Stimulated activated naive CD8-positive, alpha-beta T cell treated with anti-CD3 and anti-CD28 coated beads, Interleukin-15, amount 100 ng/mL, for 72 hours (primary cell): ENCODE results near the gene FGL2.
A peak's percentile ranks its signal among the peaks of the same experiment; 100 is the strongest.
"Not testable (repeated sequence)": the region's sequence is repeated elsewhere in the genome, so short reads cannot be mapped to it uniquely, and the experiment has no call there.

Experiments used
- ATAC-seq: fragments of 150-1000 bp; cut with Tn5 transposase; 2 replicates; pipeline ENCODE4 v1.10.0; 2021; ENCODE audit warnings: mild to moderate bottlenecking, moderate library complexity
- DNase-seq, 2 donors: peaks; one replicate each; pipeline ENCODE4 v3.0.0; 2021 to 2022
- H3K27ac Mint-ChIP-seq, 2 donors: one replicate each; pipeline ENCODE4 v1.8.0; 2022; ENCODE audit warnings: mild to moderate bottlenecking in 2 of 2, mixed read lengths in 2 of 2, moderate library complexity in 2 of 2
- H3K27me3 Mint-ChIP-seq: one replicate; pipeline ENCODE4 v1.8.0; 2022; ENCODE audit warnings: mixed read lengths
- H3K4me1 Mint-ChIP-seq: one replicate; pipeline ENCODE4 v1.8.0; 2022; ENCODE audit warnings: mild to moderate bottlenecking, mixed read lengths
- H3K4me3 Mint-ChIP-seq, 2 donors: one replicate each; pipeline ENCODE4 v1.8.0; 2022; ENCODE audit warnings: mild to moderate bottlenecking in 2 of 2, mixed read lengths in 2 of 2, moderate library complexity in 1 of 2
- H3K9me3 Mint-ChIP-seq, 2 donors: one replicate each; pipeline ENCODE4 v1.8.0; 2022; ENCODE audit warnings: mixed read lengths in 2 of 2

FGL2 gene, protein sequence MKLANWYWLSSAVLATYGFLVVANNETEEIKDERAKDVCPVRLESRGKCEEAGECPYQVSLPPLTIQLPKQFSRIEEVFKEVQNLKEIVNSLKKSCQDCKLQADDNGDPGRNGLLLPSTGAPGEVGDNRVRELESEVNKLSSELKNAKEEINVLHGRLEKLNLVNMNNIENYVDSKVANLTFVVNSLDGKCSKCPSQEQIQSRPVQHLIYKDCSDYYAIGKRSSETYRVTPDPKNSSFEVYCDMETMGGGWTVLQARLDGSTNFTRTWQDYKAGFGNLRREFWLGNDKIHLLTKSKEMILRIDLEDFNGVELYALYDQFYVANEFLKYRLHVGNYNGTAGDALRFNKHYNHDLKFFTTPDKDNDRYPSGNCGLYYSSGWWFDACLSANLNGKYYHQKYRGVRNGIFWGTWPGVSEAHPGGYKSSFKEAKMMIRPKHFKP

DNA sequence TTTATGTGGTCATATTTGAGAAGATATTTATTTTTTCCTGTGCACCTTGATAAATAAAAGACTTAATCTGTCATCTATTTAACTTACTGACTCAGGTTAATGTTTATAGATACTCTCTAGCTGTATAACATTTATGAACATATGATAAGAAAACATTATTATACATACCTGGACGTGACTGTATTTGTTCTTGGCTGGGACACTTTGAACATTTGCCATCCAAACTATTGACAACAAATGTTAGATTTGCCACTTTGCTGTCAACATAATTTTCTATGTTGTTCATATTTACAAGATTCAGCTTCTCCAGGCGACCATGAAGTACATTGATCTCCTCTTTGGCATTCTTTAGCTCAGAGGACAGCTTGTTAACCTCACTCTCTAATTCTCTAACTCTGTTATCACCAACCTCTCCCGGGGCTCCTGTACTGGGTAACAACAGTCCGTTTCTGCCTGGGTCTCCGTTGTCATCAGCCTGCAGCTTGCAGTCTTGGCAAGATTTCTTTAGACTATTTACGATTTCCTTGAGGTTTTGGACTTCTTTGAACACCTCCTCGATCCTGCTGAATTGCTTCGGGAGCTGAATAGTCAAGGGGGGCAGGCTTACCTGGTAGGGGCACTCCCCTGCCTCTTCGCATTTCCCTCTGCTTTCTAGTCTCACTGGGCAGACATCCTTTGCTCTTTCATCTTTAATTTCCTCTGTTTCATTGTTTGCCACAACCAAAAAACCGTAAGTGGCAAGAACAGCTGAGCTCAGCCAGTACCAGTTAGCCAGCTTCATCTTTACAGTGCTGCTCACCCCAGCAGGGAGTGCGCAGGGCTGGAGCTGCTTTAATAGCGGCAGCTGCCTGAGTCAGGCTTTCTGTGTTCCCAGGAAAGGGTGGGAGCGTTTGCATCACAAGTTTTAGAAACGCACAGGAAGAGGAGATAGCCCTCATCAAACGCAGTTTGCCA lies at the start of gene FGL2:
FGL2 (minus strand) TSS at position 807 of the 954 bp plus-strand sequence; CDS start at position 781, 26 bp downstream.
- H3K27me3 Mint-ChIP-seq = no peaks in the 10 kb centered on the region
- H3K4me3 Mint-ChIP-seq = peak within 1 kb of the TSS; percentile 73 to 83
- DNase-seq = peak; percentile 7 to 20
- H3K9me3 Mint-ChIP-seq = no peaks in the 10 kb centered on the region
- ATAC-seq = peak; percentile 87
- H3K27ac Mint-ChIP-seq = peak within 1 kb of the TSS; percentile 34 to 38
- peaks cover 36% of the 10 kb centered on the region for H3K4me1 Mint-ChIP-seq

DNA sequence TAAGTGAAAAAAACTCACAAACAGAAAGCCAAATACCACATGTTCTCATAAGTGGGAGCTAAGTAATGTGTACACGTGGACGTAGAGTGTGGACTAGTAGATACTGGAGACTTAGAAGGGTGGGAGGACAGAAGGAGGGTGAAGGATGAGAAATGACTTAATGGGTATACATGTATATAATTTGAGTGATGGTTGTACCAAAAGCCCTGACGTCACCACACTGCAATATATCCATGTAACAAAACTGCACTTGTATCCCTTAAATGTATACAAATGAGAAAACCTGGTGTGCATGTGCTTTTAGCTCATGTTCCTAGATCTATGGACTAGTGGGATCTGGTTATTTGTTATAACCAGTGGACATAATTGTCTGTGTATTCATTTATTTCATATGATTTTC lies 48.5 kb upstream of the FGL2 start:
- Mint-ChIP-seq H3K27me3 (no peaks in the 10 kb centered on the region), H3K4me1 (peaks cover 12% of the 10 kb centered on the region), H3K9me3 (no peaks in the 10 kb centered on the region), H3K4me3 (no peak overlapping the region), H3K27ac (no peak overlapping the region)
- DNase-seq (no peak), ATAC-seq (no peak)

DNA sequence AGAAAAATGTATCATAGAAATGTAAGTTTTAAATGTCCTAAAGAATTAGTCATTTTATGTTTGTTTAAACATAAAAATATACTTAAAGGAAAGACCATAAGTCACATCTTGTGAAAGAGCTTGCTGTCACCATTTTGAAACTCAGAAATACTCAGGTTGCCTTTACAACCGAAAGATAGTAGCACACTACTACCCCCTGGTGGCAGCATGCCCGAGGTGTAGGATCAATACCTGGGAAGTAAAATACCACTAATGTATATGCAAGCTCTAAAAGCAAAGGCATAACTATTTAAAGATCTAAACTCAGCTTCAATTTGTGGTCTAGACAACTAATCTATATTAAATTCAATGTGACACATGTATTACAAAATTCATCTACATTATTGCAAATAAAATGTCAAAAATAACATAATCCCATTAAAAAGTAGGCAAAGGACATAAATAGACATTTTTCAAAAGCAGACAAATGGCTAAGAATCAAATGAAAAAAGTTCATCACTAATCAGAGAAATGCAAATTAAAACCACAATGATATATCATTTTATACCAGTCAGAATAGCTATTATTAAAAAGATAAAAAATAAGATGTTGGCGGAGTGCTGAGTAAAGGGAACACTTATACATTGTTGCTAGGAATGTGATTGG lies 47.7 kb upstream of the FGL2 start:
- peak; percentile 92 for ATAC-seq
- peak; percentile 82 for DNase-seq
- Mint-ChIP-seq H3K4me1 (peaks cover 13% of the 10 kb centered on the region), H3K27me3 (no peaks in the 10 kb centered on the region), H3K9me3 (no peaks in the 10 kb centered on the region), H3K4me3 (no peak overlapping the region), H3K27ac (no peak overlapping the region)

DNA sequence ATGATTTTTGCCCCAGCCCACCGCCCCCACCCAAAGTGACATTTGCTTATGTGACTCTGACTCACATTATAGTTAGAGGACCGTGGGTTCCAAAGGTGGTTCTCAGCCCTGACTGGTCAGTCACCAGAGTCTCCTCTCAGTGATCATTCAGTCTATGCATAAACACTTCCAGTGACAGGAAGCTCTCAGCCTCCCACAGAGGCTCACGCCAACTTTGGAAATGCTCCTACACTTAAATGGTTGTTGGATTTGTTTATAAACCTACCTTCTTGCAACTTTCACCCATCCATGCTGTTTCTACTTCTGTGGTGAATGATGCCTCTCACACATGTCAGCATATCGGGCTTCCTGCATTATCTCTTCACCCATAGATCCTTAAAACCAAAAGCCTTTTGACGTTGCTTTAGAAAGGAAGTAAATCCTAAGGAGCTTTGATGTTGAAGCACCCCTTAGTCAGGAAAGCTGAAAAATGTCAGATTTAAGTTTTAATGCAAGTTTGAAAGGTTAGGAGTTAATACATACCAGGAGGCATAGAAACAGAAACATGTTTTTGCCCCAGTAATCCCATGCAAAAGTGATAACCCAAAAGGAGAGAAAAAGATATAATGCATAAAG lies 46.5 kb upstream of the FGL2 start:
- Mint-ChIP-seq H3K4me3 (no peak overlapping the region), H3K27ac (no peak overlapping the region), H3K9me3 (no peaks in the 10 kb centered on the region), H3K4me1 (peaks cover 17% of the 10 kb centered on the region), H3K27me3 (no peaks in the 10 kb centered on the region)
- ATAC-seq = no peak
- DNase-seq = no peak

DNA sequence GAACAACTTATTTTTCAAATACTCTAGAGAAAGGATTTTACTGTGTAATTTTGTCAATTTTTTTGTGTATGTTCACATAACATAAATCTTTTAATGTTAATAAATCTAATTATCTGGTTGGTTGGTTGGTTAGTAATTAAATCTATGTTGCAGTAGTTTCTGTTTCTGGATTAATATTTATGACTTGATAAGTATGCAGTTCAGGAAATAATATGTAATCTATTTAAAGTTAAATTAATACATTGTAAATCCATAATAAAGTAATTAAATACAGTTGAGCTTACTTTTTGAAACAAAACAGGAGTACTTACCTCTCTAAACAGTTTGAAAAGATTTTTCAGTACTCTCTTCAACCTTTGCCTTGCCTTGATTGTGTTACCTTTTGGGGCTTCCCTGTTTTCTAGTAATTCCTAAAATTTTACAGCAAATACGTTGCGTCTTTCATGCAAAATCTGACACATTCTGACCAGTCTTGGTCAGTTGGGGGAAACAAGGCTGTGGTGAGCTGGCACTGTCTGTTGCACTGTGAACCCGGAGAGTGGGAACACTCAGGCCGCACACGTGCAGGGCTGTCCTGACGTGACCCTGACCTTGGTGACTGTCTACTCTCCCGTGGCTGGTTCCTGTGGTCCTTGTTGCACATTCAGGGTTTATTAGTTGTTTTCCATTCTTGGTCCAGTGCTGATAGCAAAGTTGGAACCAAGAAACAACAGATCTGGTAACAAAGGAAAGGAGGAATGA lies 45.6 kb upstream of the FGL2 start:
- H3K4me1 Mint-ChIP-seq = peaks cover 17% of the 10 kb centered on the region
- DNase-seq (no peak), ATAC-seq (no peak)
- H3K27me3 Mint-ChIP-seq = no peaks in the 10 kb centered on the region
- no peak overlapping the region for H3K27ac Mint-ChIP-seq
- no peaks in the 10 kb centered on the region for H3K9me3 Mint-ChIP-seq
- H3K4me3 Mint-ChIP-seq = no peak overlapping the region

GRCh38 chr7:77244222-77244934 lies 44.8 kb upstream of the FGL2 start:
- Mint-ChIP-seq H3K9me3 (no peaks in the 10 kb centered on the region), H3K4me3 (no peak overlapping the region), H3K27me3 (no peaks in the 10 kb centered on the region), H3K27ac (no peak overlapping the region), H3K4me1 (peaks cover 22% of the 10 kb centered on the region)
- ATAC-seq (no peak), DNase-seq (no peak)

GRCh38 chr7:77242554-77242953 lies 42.9 kb upstream of the FGL2 start:
- no peak for DNase-seq
- H3K4me1 Mint-ChIP-seq = peaks cover 30% of the 10 kb centered on the region
- H3K27me3 Mint-ChIP-seq = no peaks in the 10 kb centered on the region
- no peak for ATAC-seq
- H3K27ac Mint-ChIP-seq = no peak overlapping the region
- no peak overlapping the region for H3K4me3 Mint-ChIP-seq
- peaks cover 0 to 6% of the 10 kb centered on the region in 2 donors for H3K9me3 Mint-ChIP-seq

GRCh38 chr7:77242068-77242467 lies 42.4 kb upstream of the FGL2 start:
- H3K4me1 Mint-ChIP-seq = peaks cover 30% of the 10 kb centered on the region
- H3K27me3 Mint-ChIP-seq = no peaks in the 10 kb centered on the region
- DNase-seq = no peak
- H3K9me3 Mint-ChIP-seq = peaks cover 0 to 6% of the 10 kb centered on the region in 2 donors
- H3K27ac Mint-ChIP-seq = no peak overlapping the region
- no peak overlapping the region for H3K4me3 Mint-ChIP-seq
- no peak for ATAC-seq

- Mint-ChIP-seq H3K4me1 (peaks cover 18% of the 10 kb centered on the region), H3K9me3 (peaks cover 0 to 6% of the 10 kb centered on the region in 2 donors), H3K27me3 (no peaks in the 10 kb centered on the region), H3K27ac (peak overlapping the region in 1 of 2 donors; percentile 79), H3K4me3 (no peak overlapping the region)
- DNase-seq = no peak
- ATAC-seq = peak; percentile 46
Observed at GRCh38 chr7:77239471-77239870, 39.9 kb upstream of the FGL2 start.

GRCh38 chr7:77238703-77239136 lies 39.1 kb upstream of the FGL2 start:
- peaks cover 18% of the 10 kb centered on the region for H3K4me1 Mint-ChIP-seq
- H3K27me3 Mint-ChIP-seq = no peaks in the 10 kb centered on the region
- H3K4me3 Mint-ChIP-seq = no peak overlapping the region
- no peak for ATAC-seq
- DNase-seq = no peak
- H3K9me3 Mint-ChIP-seq = peaks cover 0 to 6% of the 10 kb centered on the region in 2 donors
- H3K27ac Mint-ChIP-seq = no peak overlapping the region

DNA sequence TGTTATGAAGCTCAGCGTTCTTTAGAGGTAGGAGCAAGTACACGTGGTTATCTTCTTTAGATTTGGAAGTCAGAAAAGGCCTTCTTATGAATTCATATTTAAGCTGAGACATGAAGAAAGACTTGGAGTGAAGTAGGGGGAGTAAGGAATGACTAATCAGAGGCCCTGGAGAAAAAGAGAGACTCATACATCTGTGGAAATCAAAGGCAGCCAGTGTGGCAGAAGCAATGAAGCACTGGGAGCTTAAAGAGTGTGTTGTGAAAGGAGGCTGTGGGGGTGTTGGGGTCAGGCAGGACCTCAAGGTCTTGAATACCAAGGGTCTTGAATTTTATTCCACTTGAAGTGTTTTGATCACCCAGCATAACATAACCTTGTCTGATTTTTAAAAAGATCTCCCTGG lies 35.7 kb upstream of the FGL2 start:
- peaks cover 14 to 16% of the 10 kb centered on the region in 2 donors for H3K9me3 Mint-ChIP-seq
- peaks cover 13% of the 10 kb centered on the region for H3K4me1 Mint-ChIP-seq
- no peak for DNase-seq
- no peak overlapping the region for H3K4me3 Mint-ChIP-seq
- H3K27ac Mint-ChIP-seq = no peak overlapping the region
- no peak for ATAC-seq
- H3K27me3 Mint-ChIP-seq = no peaks in the 10 kb centered on the region

DNA sequence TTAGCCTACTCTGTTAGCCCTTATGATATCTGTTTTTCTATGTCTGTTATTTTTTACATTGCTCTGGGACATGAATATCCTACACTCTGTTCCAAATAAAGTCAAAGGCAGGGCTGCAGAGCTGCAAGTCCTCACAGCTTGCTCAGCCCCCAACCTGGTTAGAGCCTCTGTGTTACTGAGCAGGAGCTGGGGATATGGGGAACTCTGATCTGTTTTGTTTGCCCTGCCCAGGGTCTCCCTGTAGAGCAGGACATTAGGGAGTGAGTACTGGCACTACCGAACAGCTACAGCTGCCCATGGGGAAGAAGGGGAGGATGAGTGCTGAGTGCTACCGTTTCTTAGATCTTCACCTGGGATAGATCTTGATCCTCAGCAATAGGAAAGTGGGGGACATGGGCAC lies 32.8 kb upstream of the FGL2 start:
- H3K27ac Mint-ChIP-seq = no peak overlapping the region
- no peak for DNase-seq

DNA sequence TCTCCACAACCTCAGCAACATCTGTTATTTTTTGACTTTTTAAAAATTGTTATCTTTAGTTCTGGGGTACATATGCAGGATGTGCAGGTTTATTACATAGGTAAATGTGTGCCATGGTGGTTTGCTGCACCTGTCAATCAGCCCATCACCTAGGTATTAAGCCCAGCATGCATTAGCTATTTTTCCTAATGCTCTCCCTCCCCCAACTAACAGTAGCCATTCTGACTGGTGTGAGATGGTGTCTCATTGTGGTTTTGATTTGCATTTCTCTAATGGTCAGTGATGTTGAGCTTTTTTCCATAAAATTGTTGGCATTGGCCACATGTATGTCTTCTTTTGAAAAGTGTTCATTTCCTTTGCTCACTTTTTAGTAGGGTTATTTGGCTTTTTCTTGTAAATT lies 29.2 kb upstream of the FGL2 start:
- H3K9me3 Mint-ChIP-seq = peaks cover 14 to 18% of the 10 kb centered on the region in 2 donors
- H3K4me3 Mint-ChIP-seq, DNase-seq, H3K27ac Mint-ChIP-seq, ATAC-seq, H3K27me3 Mint-ChIP-seq, H3K4me1 Mint-ChIP-seq: not testable (repeated sequence)

More for the DNA sequence above, 32.8 kb upstream of the FGL2 start:
- Mint-ChIP-seq H3K9me3 (peaks cover 14 to 18% of the 10 kb centered on the region in 2 donors), H3K4me1 (no peaks in the 10 kb centered on the region), H3K4me3 (no peak overlapping the region), H3K27me3 (no peaks in the 10 kb centered on the region)
- no peak for ATAC-seq

GRCh38 chr7:77226357-77226839 lies 26.8 kb upstream of the FGL2 start:
- ATAC-seq = no peak
- H3K4me1 Mint-ChIP-seq = peaks cover 22% of the 10 kb centered on the region
- no peak for DNase-seq

More at GRCh38 chr7:77226357-77226839, 26.8 kb upstream of the FGL2 start:
- peaks cover 11 to 14% of the 10 kb centered on the region in 2 donors for H3K9me3 Mint-ChIP-seq
- H3K27ac Mint-ChIP-seq = peak overlapping the region in 1 of 2 donors; percentile 57
- H3K4me3 Mint-ChIP-seq = no peak overlapping the region
- no peaks in the 10 kb centered on the region for H3K27me3 Mint-ChIP-seq
